Lower leg skin (tissue), 4 donors: ENCODE data around the gene TMEM158. TPM values are rescaled to one million over a fixed set of nuclear protein-coding genes. Genes with fewer than 3 reads are reported as not detected.

ENCODE experiments used
- DNase-seq, 2 donors: peaks; one replicate each; pipeline ENCODE4 v3.0.0-alpha.2; 2019; ENCODE audit warnings: low spot score in 2 of 2
- H3K4me3 ChIP-seq: fragments of 200-600 bp; sonication (generic); 2 replicates; pipeline ENCODE4 v1.5.1; 2017; ENCODE audit warnings: mild to moderate bottlenecking, low read depth; ENCODE audit not compliant: poor library complexity, severe bottlenecking
- CTCF ChIP-seq, 3 donors: fragments of 450-650 bp; IDR thresholded peaks; one replicate each; pipeline ENCODE4 v1.5.1; 2016; ENCODE audit warnings: antibody characterized with exemption in 3 of 3, mild to moderate bottlenecking in 3 of 3, moderate library complexity in 2 of 3
- POLR2A ChIP-seq, 2 donors: fragments of 450-650 bp; IDR thresholded peaks; one replicate each; pipeline ENCODE4 v1.6.1; 2016 to 2017; ENCODE audit warnings: antibody characterized with exemption in 2 of 2, mild to moderate bottlenecking in 1 of 2, moderate library complexity in 1 of 2
- WGBS, 2 donors: methylation state at CpG; one replicate each; pipeline ENCODE4 v1.1.5; 2018; 5-methylcytosine and 5-hydroxymethylcytosine counted together
- intact Hi-C: fragments of 100-400 bp; cut with DNase I; formaldehyde crosslinking; loops from one replicate; pipeline ENCODE4 v1.15.0; 2023; ENCODE audit warnings: low total_unique reads
- total RNA-seq, 4 donors: library from RNA; depleted of rRNA; stranded (reverse); fragments of >200 nt; gene quantifications; one replicate each; pipeline ENCODE4 v1.1.0, GENCODE V29; 2016

The TMEM158 gene
- total RNA-seq, 4 donors from 2014 or later = 0.88 to 4.2 (median 2.7) TPM

DNA sequence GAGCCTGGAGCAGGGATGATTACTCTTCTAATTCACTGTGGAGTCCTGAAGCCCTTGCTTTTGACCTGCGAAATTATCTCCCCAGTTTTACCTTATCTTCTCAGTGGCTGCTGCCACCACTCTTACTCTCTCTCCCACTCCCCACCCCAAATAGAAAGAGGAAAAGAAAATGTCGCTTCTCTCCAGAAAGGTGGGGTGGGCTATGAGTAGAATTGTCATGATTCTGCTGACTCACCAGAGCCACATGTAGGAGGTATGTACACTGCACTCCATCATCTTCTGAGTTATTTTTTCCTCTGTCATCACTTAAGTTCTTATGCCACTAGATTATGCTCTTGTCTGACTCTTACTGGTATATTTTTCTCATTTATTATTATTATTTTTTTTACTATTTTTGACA, 43.9 kb upstream of the TMEM158 start:
- intact Hi-C loops = no loop called here
- no peak overlapping the region for H3K4me3 ChIP-seq
- no peak for TF ChIP-seq POLR2A (IDR thresholded peaks at IDR 0.05)
- no peak for TF ChIP-seq CTCF (IDR thresholded peaks at IDR 0.05)
- DNase-seq = no peak
- 58 to 94% methylated on average over 2 of the region's 2 CpGs for WGBS, 2 donors

DNA sequence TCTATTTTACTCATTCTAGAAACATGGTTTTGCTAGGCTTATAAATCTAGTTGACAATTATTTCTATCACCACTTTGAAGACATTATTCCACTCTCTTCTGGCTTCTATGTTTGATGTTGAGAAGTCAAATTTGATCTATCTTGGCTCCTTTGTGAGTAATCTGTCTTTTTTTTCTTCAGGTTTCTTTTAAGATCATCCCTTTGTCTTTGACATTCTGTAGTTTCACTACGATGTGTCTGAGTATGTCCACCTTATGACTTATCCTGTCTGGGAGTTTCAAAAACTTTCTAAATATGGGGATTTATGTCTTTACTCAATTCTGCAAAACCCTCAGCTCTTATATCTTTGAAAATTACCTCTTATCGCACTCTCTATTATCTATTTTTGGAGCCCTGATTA, 41.0 kb upstream of the TMEM158 start:
- H3K4me3 ChIP-seq = no peak overlapping the region
- intact Hi-C loops = no loop called here
- no peak for TF ChIP-seq POLR2A (IDR thresholded peaks at IDR 0.05)
- no peak for TF ChIP-seq CTCF (IDR thresholded peaks at IDR 0.05)
- WGBS, 2 donors = 80 to 87% methylated on average over 2 of the region's 2 CpGs
- no peak for DNase-seq

- intact Hi-C loops = no loop called here
- WGBS, 2 donors = 61 to 71% methylated on average over 6 of the region's 6 CpGs
- H3K4me3 ChIP-seq = no peak overlapping the region
- TF ChIP-seq CTCF (IDR thresholded peaks at IDR 0.05) = no peak
- TF ChIP-seq POLR2A (IDR thresholded peaks at IDR 0.05) = no peak
- DNase-seq = no peak
Observed at GRCh38 chr3:45261333-45262110, 35.4 kb upstream of the TMEM158 start.

- TF ChIP-seq POLR2A (IDR thresholded peaks at IDR 0.05) (no peak), CTCF (IDR thresholded peaks at IDR 0.05) (no peak)
- intact Hi-C loops = loop anchor here (5.0 kb wide), 1 partner anchor 1522 kb away; no protein-coding TSS in a partner anchor
Observed at GRCh38 chr3:45259133-45259532, 33.0 kb upstream of the TMEM158 start.

DNA sequence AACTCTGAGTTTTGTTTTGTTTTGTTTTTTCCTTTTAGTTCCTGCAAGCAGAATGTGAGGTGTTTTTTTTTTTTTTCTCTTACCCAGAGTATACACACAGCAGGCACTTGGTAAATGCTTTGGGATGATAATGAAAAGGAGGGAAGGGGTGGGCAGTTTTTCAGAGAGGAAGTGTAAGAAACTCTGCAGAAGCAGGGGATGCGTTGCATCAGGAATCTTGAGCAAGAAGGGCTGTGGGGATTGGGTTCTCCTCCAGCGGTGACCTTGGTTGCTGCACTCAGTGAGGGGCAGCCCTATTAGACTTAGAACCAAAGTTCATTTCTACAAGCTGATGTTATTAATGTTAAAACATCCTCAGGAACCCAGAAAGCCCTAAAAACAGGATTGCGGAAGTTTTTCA, 32.2 kb upstream of the TMEM158 start:
- H3K4me3 ChIP-seq = no peak overlapping the region
- no peak for TF ChIP-seq POLR2A (IDR thresholded peaks at IDR 0.05)
- WGBS, 2 donors = 74 to 80% methylated on average over 3 of the region's 3 CpGs
- DNase-seq = no peak
- intact Hi-C loops = loop anchor here (5.0 kb wide), 1 partner anchor 1521 kb away; no protein-coding TSS in a partner anchor

More at GRCh38 chr3:45259133-45259532, 33.0 kb upstream of the TMEM158 start:
- H3K4me3 ChIP-seq = no peak overlapping the region
- no peak for DNase-seq

DNA sequence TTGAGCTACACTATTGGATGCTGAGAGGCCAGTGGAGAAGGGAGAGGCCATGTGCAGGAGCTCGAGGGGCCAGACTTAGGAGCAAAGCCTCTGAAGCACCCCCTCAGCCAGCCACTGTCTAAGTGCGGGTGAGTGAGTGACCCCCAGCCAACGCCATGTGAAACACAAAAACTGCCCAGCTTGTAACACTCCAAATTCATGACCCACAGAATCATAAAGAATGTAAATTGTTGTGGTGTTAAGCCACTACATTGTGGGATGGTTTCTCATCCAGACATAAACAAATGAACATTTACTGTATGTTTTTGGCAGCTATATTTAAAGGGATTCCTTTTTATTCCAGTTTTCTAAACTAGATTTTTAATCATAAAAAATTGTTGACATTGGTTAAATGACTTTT, 27.2 kb upstream of the TMEM158 start:
- intact Hi-C loops = no loop called here
- H3K4me3 ChIP-seq = no peak overlapping the region
- DNase-seq = no peak
- 91 to 96% methylated on average over 3 of the region's 3 CpGs for WGBS, 2 donors
- TF ChIP-seq CTCF (IDR thresholded peaks at IDR 0.05) (no peak), POLR2A (IDR thresholded peaks at IDR 0.05) (no peak)
